Measurements from ENCODE around the gene VPS72. TPM values are rescaled to one million over a fixed set of nuclear protein-coding genes. Genes with fewer than 3 reads are reported as not detected.

Gene VPS72
- total RNA-seq, 1 experiment from 2014 or later = 68.9 TPM

DNA sequence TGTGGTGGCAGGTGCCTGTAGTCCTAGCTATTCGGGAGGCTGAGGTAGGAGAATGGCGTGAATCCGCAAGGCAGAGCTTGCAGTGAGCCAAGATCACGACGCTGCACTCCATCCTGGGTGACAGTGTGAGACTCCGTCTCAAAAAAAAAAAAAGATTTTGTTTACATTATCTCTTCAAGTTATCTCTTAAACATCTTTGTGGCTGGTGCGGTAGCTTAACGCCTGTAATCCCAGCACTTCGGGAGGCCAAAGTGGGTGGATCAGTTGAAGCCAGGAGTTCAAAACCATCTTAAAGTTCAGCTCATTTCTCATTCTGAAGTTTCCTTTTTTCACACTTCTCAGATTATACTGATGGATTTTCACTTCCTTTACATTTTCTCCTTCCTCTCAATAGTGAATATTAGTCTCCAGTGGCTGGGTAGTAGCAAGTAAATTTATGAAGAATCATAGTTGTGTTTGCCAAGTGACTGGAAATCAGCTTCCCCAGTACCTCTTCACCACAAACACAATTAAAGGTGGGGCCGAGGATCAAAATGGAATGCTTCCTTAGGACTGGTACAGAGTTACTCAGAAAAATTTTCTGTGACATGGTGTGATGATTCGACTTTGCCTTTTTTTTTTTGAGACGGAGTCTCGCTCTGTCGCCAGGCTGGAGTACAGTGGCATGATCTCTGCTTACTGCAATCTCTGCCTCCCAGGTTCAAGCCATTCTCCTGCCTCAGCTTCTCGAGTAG is 22.1 kb upstream of the VPS72 start:
- Histone ChIP-seq H3K9me2 (ENCODE audit: insufficient read depth) (no peaks in the 10 kb centered on the region), H4K20me1 (ENCODE audit: insufficient read depth) (peaks cover 3% of the 10 kb centered on the region; the same call in 1 of the 2 replicates), H3K4me3 (replicated peaks in 1 of 2; ENCODE audit: low read depth in 1 of 2, low read length in 2 of 2) (no peak overlapping the region), H3K9me3 (ENCODE audit: control insufficient read depth in 1 of 2, insufficient read depth in 1 of 2, low read depth in 1 of 2, low read length in 2 of 2) (no peaks in the 10 kb centered on the region), H3K9ac (ENCODE audit: low read length) (no peak overlapping the region), H2AFZ (ENCODE audit: low read depth, low read length, poor library complexity, severe bottlenecking) (no peak overlapping the region), H3K79me2 (ENCODE audit: insufficient read depth, low read length) (peaks cover 97% of the 10 kb centered on the region), H3K4me1 (ENCODE audit: control insufficient read depth in 1 of 2, insufficient read depth in 2 of 2, low read length in 2 of 2) (no peaks in the 10 kb centered on the region), H3K27ac (ENCODE audit: low read depth, low read length) (no peak overlapping the region), H3K4me2 (ENCODE audit: low read length) (no peak overlapping the region), H3K27me3 (ENCODE audit: insufficient read depth, low read length) (no peaks in the 10 kb centered on the region), H3K36me3 (ENCODE audit: control insufficient read depth in 1 of 2, insufficient read depth in 2 of 2, low read length in 2 of 2) (peaks cover 6% of the 10 kb centered on the region in 2 experiments; a peak in 3 of 4 replicates)
- DNase-seq (ENCODE audit: low read depth, low spot score) = no peak
- intact Hi-C loops (cut with micrococcal nuclease) = no loop called here
- CTCF ChIA-PET = no interaction called here
- ATAC-seq = no peak
- BruUV-seq (replicated peaks) = no TSS peak
- TF ChIP-seq ZNF274 (IDR thresholded peaks at IDR 0.05; ENCODE audit: low read depth, low read length) = no peak
- TF ChIP-seq TCF7L2 (IDR thresholded peaks at IDR 0.05; ENCODE audit: borderline replicate concordance, extremely low read depth, insufficient read depth, insufficient read length) = no peak
- TF ChIP-seq ZFX (IDR thresholded peaks at IDR 0.05) = no peak
- TF ChIP-seq EZH2 (IDR thresholded peaks at IDR 0.05) = no peak
- TF ChIP-seq, protein P1, sequence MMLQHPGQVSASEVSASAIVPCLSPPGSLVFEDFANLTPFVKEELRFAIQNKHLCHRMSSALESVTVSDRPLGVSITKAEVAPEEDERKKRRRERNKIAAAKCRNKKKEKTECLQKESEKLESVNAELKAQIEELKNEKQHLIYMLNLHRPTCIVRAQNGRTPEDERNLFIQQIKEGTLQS (IDR thresholded peaks at IDR 0.05) = no peak
- TF ChIP-seq SRF (IDR thresholded peaks at IDR 0.05; ENCODE audit: low read depth) = no peak
- TF ChIP-seq SIN3A (IDR thresholded peaks at IDR 0.05; ENCODE audit: low read depth) = no peak
- no peak for TF ChIP-seq CEBPB (IDR thresholded peaks at IDR 0.05; ENCODE audit: low read depth)
- no peak for TF ChIP-seq RAD21 (IDR thresholded peaks at IDR 0.05; ENCODE audit: low read depth)
- TF ChIP-seq, protein P2, sequence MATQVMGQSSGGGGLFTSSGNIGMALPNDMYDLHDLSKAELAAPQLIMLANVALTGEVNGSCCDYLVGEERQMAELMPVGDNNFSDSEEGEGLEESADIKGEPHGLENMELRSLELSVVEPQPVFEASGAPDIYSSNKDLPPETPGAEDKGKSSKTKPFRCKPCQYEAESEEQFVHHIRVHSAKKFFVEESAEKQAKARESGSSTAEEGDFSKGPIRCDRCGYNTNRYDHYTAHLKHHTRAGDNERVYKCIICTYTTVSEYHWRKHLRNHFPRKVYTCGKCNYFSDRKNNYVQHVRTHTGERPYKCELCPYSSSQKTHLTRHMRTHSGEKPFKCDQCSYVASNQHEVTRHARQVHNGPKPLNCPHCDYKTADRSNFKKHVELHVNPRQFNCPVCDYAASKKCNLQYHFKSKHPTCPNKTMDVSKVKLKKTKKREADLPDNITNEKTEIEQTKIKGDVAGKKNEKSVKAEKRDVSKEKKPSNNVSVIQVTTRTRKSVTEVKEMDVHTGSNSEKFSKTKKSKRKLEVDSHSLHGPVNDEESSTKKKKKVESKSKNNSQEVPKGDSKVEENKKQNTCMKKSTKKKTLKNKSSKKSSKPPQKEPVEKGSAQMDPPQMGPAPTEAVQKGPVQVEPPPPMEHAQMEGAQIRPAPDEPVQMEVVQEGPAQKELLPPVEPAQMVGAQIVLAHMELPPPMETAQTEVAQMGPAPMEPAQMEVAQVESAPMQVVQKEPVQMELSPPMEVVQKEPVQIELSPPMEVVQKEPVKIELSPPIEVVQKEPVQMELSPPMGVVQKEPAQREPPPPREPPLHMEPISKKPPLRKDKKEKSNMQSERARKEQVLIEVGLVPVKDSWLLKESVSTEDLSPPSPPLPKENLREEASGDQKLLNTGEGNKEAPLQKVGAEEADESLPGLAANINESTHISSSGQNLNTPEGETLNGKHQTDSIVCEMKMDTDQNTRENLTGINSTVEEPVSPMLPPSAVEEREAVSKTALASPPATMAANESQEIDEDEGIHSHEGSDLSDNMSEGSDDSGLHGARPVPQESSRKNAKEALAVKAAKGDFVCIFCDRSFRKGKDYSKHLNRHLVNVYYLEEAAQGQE (IDR thresholded peaks at IDR 0.05; ENCODE audit: low read depth) = no peak
- no peak for TF ChIP-seq ELF1 (IDR thresholded peaks at IDR 0.05; ENCODE audit: borderline replicate concordance, low read depth)
- no peak for TF ChIP-seq POLR2A (IDR thresholded peaks at IDR 0.05; ENCODE audit: borderline replicate concordance, extremely low read depth, insufficient read depth, insufficient read length)
- no peak for TF ChIP-seq EZH2phosphoT487 (IDR thresholded peaks at IDR 0.05; ENCODE audit: borderline replicate concordance)
- no peak for TF ChIP-seq ZBTB33 (IDR thresholded peaks at IDR 0.05; ENCODE audit: extremely low read depth, insufficient replicate concordance, low read length)
- TF ChIP-seq YY1 (IDR thresholded peaks at IDR 0.05; ENCODE audit: extremely low read depth, insufficient replicate concordance, low read depth, low read length) = no peak
- POLR2A ChIA-PET = no interaction called here
- RAD21 ChIA-PET (ENCODE audit: low non-redundant PET in 1 of 2, low total read pairs in 2 of 2, uncharacterized antibody in 2 of 2, unreplicated experiment in 2 of 2) = no interaction called here

Measured in HCT116 (cell line).